ENCODE results near the gene NTM.

The NTM gene

DNA sequence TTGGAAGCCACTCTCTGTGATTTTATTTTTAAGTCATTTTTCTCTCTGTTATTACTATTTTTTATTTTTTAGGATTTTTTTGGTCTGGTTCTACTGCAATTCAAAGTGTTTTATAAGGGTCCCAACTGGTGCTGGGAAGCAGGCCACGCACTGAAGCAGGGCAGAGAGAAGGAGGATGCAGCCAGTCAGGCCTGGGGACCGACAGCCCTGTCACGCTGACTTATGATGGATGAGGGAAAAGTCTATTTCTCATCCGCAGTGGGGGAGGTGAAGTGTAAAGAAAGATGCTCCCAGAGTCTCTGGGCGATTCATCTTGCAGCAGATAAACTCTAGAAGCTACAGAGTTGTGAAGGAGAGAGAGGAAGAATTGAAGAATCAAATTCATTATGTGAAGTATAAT, 191.6 kb downstream of the NTM start:
- DNase-seq: no peak

DNA sequence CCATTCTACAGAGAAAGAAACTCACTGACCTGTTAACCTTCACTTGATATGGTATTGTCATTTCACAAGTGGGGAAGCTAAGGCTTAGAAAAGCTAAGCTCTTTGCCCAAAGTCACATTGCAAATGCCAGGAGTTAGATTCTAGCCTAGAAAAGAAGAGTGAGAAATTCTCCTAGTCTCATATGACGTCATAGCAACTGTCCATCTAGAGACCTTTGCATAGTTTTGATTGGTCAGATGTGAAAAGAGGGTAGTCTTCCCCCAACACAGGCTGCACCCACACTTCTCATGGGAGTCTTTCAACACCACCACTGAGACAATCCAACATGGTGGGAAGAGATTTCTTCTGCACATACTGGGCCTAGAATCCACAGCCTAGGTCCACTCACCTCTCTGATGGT, 197.9 kb downstream of the NTM start:
- no peak for DNase-seq

DNA sequence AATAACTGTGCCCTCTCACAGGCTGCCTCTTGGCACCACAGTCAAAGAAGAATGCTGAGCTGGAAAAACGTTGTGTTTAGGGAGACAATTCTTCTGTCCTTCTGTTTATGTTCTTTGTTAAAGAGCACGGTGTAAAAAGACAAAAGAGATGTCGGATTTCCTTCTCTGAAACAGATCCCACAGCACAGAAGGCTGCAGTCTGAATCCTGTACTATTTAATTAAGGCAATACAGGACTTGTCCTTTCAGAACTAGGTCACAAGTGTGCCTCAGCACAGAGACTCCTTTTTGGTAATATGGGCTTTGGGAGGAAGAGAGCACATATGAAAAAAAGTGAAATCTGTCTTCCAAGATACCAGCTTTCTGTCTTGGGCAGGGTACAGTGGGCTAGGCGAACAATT, 201.2 kb downstream of the NTM start:
- DNase-seq: no peak

DNA sequence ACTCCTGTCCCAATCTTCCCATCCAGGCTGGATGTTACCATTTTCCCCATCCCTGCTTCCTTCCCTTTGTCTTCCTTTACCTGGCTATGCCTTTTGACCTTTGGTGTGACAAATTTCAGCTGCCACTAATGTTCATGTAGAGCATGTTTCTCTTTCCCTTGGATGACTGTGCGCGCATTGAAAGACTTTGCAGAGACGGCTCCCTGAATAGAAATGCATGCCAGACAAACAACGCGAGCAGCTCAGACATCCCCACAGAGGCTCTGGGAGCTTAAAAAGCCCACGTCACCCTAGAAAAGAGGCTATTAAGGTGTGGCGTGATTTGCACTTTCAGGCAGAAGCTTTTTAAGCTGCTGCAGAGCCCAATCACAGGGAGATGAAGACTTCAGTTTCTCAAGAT, 202.0 kb downstream of the NTM start:
- no peak for DNase-seq

DNA sequence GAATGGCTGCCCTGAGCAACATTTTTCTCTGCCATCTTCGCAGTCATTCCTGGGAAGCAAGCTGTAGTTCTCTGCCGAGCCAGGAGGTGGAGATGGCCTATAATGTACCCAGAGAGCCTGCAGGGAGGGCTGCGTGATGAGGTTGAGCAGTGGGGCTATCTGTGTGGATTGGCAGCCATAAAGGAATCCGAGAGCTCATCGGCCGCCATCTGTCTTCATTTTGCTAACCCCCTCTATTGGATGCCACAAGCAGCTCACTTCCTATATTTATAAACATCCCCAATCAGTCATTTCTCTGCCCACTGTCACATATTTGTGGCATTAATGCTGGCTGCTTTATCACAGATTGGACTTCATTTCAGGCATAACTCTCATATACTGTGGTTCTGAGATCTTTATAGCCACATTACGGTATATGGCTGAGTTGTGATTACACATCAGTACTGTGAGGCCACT, 209.5 kb downstream of the NTM start:
- DNase-seq: no peak

DNA sequence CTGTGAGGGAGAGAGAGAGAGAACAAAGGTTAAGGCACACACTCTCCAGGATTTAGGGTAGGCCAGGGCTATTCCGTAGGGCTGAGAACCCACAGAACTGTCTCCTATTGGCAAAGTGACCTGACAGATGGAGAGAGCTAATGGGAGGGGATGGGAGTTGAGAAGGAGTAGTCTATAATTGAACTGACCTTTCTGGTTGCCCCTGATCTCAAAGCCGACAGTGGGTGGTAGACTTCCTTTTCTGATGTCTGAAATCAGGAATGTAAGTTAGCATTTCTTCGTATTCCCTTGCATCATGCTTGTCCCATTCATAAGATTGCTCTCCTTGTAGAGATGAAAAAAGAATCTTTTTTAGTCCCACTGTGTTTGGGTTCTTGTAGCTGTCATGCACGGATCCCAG, 210.1 kb downstream of the NTM start:
- DNase-seq: no peak

DNA sequence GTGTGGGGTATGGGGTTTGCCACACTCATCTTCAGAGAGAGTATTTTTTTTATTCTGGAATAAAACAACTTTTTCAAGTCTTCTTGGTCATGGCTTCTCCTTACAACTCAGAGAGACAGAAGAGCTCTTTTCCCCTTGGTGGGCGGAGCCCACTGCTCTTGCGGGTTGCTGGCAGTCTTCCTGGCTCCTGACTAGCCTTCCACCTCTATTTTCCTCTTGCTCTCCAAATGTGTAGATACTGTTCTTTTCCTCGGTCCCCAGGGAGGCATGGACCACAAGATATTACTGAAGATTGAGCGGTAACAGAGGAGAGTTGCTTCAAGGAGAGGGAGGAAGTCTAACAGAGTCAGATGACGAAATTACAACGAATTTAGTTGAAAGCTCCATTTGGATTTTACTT, 210.6 kb downstream of the NTM start:
- DNase-seq: no peak

DNA sequence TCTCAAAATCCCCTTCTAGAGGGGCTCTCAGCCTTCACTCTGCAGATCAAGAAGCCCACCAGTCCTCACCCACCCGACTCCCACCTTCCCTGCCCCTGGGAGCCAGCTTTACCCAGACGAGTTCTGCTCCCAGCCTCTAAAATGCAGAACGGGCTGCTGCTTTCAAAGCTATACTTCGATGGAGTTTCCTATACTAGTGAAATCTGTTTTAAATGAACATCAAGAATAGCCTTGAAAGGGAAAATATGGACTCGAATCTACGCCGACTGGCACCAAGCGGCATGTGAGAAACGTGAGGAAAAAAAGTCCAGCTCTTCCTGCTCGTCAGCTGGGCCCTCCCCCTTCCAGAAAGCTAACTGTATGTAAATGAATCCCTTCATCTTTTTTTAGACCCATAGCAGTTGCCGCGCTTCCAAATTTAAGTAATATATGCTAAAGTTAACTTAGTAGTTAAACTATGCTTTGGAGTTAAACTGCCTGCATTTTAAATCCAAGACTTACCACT, 211.7 kb downstream of the NTM start:
- DNase-seq: no peak

DNA sequence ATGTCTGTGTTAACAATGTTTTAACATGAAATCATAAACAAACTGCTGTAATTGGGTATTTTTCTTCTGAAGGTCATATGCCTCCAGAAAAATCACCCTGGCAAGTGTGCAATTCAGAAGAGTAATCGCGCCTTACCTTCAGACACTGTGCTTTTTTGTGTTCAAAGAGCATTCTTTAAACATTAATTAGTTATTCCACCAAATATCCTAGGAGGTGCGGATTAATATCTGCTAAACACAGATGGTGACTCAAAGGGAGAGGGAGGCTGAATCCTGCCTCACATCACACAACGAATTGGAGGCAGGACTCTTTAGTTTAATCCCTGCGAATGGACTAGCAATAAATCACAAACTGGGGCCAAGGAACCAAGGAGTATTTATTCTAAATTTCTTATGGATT, 213.0 kb downstream of the NTM start:
- no peak for DNase-seq

DNA sequence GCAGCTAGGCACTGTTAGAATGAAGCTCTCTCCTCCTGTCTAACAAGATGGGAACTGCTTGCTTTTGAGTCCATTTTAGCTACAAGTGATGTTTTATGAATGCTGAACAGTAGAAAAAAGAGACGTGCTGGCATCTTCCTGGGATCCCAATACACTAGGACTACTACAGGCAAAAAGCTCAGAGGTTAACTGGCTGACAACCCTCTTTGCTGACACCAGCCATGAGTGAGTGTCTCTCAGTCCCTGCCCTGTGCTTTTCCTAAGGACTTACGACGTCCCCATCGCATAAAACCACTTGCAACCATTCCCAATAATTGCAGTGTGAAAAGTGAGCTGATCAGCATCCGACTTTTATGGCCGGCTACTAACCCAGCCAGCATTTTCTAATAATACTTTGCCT, 213.5 kb downstream of the NTM start:
- DNase-seq: no peak

DNA sequence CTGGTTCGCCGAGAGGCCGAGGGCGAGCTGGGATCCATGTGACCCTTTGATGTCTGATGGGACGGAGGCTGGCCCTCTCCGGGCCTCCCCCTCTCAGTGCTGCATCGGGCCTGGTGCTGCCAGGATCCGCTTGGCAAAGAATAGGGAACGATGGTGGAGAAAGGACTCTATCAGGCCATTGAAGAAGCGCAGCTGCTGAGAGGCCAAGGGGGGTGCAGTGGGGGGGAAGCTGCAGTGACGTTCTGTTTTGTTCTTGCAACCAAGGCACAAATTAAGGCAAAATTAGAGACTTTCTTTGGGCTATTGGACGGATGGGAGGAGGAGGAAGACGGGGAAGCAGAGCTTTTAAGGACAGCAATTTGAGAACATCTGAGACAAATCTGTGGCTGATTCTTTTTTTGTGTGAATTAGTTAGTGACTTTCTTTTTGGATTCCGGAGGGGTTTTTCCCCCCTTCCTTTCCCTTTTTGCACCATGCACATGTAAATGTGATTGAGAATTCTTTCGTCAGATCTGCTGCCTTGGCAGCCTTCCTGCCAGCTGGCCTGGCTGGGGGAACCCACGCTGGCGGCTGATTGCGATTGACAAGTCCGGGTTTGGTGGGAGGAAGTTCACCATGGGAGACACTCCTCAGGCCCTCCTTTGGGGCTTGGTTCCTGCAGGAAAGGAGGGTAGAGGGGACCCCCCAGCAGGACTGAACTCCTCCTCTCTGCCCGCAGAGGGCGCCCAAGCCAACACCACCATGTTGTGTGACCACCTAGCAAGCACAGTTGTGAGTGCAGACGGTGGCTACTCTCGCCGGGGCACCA, 214.6 kb downstream of the NTM start:
- DNase-seq: no peak

DNA sequence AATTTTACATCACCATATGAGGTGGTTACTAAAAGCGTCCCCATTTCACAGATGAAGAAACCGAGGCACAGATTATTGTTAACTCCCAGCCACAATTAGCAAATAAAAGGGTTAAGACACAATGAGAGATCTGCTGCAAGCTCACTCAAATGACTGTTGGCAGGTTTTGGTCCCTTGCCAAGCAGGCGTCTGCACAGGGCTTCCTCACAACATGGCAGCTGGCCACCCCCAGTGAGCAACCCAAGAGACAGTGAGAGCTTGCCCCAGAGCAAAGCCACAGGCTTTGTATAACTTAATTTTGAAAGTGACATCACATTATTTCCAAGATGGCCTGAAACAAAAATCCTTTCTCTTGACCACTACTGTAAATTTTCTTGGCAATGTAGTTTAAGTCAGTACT, 217.6 kb downstream of the NTM start:
- no peak for DNase-seq

DNA sequence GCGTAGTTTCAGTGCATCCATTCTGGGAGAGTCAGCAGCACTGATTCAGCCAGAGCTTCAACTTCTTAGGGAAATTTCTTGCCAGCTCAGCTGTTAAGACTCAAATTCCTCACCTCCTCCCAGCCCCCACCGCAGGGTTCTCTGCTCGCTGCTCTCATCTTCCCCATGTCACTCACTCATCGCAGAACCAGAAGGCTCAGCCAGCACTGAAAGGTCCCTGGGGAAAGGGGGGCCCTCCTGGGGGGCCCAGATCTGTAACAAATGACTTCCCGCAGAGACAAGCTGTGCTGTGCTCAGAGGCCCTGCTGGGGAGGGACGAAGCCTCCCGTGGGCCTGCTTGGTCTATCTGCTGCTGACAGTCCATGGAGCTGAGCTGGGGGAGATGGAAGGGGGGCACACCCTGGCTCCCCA, 220.6 kb downstream of the NTM start:
- DNase-seq: no peak

DNA sequence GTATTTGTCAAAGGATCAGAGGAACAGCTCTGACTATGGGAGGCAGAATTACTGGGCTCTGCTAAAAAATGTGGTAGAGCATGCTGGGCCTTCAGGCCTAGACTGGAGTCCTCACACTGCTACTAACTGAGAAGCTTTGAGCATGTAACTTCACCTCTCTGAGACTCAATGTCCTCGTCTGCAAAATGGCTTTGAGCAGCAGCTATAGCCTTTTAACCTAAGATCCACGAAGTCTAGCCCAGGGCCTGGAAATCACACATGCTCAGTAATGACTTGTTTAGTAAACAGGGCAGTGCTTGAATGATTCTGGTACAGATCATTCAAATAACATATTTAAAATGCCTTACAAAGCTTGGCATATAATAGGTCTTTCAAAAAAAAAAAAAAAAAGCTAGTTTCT, 221.7 kb downstream of the NTM start:
- DNase-seq: no peak

DNA sequence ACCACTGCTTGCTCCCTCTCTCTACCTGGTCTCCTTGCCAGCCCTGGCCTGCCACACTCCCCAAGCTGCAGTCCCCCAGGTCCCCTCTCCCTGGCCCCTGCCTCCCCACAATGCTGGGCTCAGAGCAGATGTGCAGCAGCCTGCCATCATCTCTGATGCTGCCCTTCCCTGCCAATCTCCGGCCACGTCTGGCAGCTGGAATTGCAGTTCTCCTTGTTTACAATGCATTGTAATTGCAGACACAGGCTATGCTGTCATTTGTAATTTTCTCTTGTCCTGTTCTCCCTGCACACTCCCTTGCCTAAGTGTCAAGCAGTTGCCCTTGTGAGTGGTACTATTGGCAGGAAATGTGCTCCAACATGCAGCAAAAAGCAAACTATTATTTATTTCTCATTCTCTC, 222.3 kb downstream of the NTM start:
- no peak for DNase-seq

DNA sequence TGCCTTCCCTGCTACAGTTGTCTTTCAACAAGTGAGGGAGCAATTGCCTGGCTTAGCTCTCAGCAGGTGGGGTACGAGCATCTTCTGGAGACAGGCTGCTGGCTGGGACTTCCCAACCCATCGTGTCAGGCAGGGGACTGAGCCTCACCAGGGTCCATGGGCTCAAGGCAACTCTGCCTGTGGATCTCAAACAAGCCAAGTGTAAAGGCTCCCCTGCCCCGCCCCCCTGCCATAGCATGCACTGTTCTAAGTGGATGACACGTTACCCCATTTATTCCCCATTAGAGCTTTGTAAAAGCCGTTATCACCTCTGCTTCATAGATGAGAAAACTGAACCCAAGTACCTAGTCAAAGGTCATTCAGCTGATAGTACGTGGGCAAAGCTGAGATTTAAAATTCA, 222.9 kb downstream of the NTM start:
- DNase-seq: no peak

DNA sequence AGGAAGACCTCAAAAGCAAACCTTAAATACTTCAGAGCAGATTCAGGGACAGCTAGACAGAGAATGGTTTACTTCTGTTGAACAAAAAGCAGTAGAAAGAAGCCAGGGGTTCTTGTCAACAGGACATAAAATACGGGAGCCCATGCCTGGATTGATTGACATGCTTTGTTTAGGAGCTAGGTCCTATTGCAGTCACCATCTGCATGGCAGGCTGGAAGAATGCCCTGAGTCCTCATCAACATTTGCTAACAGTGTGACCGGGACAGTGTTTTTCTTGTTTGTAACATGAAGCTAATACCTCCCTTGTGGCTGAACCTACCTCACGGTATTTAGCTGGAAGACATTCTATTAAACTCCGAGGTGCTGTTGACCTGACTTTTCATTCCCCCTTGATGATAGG, 225.4 kb downstream of the NTM start:
- DNase-seq: no peak

DNA sequence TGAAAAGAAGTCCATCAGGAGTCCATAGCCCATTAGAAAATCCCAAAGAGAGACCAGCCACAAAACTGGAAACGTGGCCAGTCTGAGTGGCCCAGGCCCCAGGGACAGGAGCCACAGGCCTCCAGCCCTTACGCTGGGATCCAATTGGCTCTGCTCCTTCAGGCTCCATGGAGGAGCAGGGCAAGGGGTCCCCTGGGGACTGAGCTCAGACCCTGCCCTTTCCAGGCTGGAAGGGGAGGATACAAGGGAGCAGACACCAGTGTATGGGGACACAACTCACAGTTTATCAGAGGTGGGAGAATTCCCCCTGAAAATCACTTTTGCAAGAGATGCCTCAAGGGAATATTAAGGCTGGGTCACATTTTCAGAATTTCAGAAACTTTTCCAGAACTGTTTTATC, 227.5 kb downstream of the NTM start:
- no peak for DNase-seq

DNA sequence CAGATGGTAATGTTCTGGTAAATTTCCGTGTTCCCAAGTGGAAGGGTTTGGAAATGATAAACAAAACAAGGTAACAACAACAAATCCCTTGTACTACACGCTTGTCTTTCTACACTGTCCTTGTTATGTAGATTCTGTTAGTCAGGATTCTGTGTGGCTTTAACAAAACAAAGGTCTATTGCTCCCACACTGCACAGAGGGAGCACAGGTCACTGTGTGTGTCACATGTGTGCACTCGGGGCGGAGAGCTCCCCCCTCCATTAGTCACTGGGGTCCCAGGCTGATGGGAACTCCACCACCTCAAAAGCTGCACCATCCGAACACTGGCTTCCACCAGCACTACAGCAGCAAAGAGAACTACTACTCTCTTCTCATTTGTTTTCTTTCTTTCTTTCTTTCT, 227.9 kb downstream of the NTM start:
- no peak for DNase-seq

DNA sequence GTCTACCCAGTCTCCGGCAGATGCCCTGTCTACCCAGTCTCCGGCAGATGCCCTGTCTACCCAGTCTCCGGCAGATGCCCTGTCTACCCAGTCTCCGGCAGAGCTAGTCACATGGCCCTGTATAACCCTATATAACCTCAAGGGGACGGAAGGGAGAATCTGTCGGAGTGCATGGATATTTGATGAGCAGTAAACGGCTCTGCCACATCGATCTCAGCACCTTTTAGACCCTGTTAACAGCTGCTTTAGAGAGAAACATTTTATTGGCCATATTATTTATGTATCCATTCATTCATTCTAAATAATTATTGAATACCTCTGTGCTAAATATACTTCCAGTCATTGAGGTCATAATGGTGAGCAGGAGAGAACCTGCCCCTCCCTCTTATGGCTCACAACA, 228.9 kb downstream of the NTM start:
- no peak for DNase-seq

DNA sequence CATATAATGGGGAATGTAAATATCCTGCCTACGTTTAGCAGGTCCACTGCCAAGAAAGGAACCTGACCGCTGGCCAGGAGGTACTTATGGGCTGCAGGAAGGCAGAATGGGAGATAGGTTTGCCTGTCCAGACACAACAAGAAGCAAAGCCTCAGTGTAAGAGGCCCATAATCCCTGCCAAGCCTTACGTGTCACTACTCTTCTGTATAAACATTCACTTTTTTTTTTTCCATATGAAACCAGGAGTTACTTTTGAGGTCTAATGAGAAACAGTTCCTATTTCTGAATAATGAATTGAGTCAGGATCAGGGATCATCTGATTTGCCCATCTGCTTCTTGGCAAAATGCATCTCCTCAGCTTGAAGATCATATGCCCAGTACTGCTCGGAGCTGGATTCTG, 230.2 kb downstream of the NTM start:
- DNase-seq: no peak

DNA sequence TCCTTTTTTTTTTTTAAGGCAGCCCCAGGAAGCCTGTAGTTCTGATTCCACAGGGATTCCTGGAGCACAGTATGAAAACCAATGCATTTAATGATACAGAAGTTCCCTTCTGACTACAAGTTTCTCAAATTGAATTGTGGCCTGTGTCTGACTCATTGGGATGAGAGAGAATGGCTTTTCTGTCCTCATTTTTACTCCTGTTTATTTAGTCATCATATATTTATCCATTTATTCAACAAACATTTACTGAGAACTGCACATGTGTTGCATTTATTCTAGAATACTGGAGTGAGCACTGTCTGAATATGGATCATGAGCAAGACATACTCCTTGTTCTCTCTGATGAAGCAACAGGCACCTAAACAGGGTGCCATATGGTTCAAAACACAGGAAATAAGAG, 231.2 kb downstream of the NTM start:
- no peak for DNase-seq

DNA sequence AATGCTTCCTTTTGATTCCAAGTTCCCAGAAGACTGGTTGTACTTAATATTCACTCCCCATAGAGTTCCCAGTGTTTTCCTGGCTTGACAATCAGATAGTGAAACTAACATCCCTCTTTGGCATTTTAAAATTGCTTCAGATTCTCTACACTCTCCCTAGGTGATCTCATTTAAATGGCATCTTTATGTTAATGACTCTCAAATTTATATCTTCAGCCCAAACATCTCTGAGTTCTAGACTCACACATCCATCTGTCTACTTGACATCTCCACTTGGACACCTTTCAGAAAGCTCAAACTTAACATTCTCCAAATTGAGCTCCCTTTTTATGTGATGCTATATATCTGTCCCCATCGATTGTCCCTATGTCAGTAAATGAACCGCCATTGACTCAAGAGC, 232.0 kb downstream of the NTM start:
- no peak for DNase-seq

DNA sequence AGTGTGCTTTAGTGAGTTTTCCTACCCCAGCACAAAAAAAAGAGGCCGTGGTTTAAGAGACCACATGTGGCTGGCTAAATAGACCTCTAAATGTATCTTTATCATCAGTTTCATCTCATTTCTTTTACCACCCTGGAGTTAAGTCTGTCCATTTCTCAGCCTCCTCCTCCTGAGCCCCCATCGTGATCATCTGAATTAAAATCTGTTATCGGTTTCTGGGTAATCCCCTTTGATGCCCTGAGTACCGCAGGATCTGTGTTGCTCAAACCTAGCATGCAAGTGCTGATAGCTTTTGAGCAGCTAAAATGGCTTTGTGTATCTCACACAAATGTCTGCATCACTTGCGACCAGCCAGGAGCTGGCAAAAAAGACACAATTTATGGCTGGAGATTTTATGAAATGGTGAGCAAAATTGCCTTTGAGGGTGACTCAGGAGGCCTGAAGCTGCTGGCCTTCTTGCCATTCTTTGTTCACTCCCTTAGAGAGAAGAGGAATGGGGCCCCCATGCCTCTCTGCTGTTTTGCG, 236.5 kb downstream of the NTM start:
- DNase-seq: no peak

DNA sequence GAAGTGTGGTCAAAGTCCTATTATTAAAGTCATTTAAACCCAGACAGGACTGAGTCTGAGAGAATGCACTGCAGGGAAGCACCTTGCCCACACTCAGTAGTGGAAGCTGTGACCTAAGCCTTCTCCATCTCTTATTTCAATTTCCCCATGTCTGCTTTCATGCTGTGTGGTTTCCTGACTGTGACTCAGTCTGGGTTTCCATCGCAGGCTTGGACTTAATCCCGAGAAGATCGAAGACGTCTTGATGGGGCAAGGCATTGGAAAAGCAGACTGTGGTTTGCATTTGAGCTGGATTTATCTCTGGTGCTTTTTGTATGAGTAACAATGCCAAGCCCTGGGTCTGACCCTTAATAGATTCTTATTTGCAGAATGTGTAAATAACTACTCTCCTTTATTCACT, 238.9 kb downstream of the NTM start:
- DNase-seq: no peak

All from activated CD4-positive, alpha-beta T cell treated with anti-CD3 and anti-CD28 coated beads, Interleukin-2, amount 50 U/mL, for 16 hours (primary cell).